ENCODE results near the gene UFD1.
A peak's percentile ranks its signal among the peaks of the same experiment; 100 is the strongest.

DNA sequence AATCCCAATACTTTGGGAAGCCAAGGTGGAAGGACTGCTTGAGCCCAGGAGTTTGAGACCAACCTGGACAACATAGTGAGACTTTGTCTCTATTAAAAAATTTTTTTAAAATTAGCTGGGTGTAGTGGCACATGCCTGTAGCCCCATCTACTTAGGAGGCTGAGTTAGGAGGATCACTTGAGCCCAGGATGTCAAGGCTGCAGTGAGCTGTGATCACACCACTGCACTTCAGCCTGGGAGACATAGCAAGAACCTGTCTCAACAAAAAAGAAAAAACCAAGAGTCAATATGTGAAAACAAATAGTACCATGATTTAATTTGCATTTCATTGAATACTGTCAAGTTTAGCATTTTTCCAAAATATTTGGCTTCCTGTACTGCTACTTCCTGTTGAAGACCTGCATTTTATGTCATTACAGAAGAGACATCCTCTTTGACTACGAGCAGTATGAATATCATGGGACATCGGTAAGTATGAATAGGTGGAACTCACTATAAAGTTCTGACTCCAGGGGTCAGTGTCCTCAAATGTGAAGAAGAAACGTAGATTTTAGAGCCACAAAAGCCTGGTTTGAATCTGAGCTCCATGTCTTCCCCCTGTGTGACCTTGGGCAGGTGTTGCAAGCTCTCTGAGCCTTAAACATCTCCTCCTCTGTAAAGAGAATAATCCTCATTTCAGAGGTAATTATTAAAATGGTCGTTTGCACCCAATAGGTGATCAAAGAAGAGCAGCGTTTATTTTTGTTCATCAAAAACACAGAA, 16.8 kb upstream of the UFD1 start:
- peak in 4 of 6 experiments; percentile 6 to 36 (median 17) for TF ChIP-seq CTCF (IDR thresholded peaks at IDR 0.05)
- TF ChIP-seq POLR2A (IDR thresholded peaks at IDR 0.05) = no peak

Measured in esophagus squamous epithelium (tissue), 4 donors.